GM23338 (cell line): Measurements from ENCODE around the gene NOVA2. TPM values are rescaled to one million over a fixed set of nuclear protein-coding genes. Genes with fewer than 3 reads are reported as not detected.

Experiments
- ATAC-seq: fragments of 200-7000 bp; cut with Tn5 transposase; 3 replicates; pipeline ENCODE4 v1.9.1; 2020
- DNase-seq: peaks from one replicate; pipeline ENCODE4 v3.0.0-alpha.2; 2015; ENCODE audit warnings: low spot score
- H2AFZ ChIP-seq: fragments of 200-600 bp; sonication (generic); 2 replicates; pipeline ENCODE4 v1.8.0; 2016; ENCODE audit warnings: antibody characterized with exemption, mild to moderate bottlenecking, moderate library complexity
- H3F3A ChIP-seq: fragments of 200-600 bp; sonication (generic); replicated peaks from 2 replicates; pipeline ENCODE4 v1.8.0; 2017; ENCODE audit warnings: antibody characterized with exemption, mixed run types, low read depth
- H3K27ac ChIP-seq: fragments of 200-600 bp; sonication (generic); 2 replicates; pipeline ENCODE4 v1.6.1; 2016; ENCODE audit warnings: low read depth
- H3K27me3 ChIP-seq: fragments of 200-600 bp; sonication (generic); 2 replicates; pipeline ENCODE4 v1.8.0; 2016; ENCODE audit warnings: mild to moderate bottlenecking, mixed run types, moderate library complexity; ENCODE audit not compliant: insufficient read depth
- H3K36me3 ChIP-seq: fragments of 200-600 bp; sonication (generic); 2 replicates; pipeline ENCODE4 v1.8.0; 2016; ENCODE audit warnings: mild to moderate bottlenecking; ENCODE audit not compliant: insufficient read depth
- H3K4me1 ChIP-seq: fragments of 200-600 bp; sonication (generic); 2 replicates; pipeline ENCODE4 v1.8.0; 2016; ENCODE audit warnings: mild to moderate bottlenecking, moderate library complexity; ENCODE audit not compliant: insufficient read depth
- H3K4me2 ChIP-seq: fragments of 200-600 bp; sonication (generic); 2 replicates; pipeline ENCODE4 v1.7.1; 2017; ENCODE audit warnings: mixed run types
- H3K4me3 ChIP-seq: fragments of 200-600 bp; sonication (generic); 2 replicates; pipeline ENCODE4 v1.6.1; 2016; ENCODE audit warnings: mixed run types
- H3K79me2 ChIP-seq: fragments of 200-600 bp; sonication (generic); replicated peaks from 2 replicates; pipeline ENCODE4 v1.8.0; 2017; ENCODE audit warnings: mild to moderate bottlenecking; ENCODE audit not compliant: insufficient read depth
- H3K9me2 ChIP-seq: fragments of 200-600 bp; sonication (generic); 2 replicates; pipeline ENCODE4 v1.8.0; 2017; ENCODE audit not compliant: insufficient read depth
- H4K20me1 ChIP-seq: fragments of 200-600 bp; sonication (generic); replicated peaks from 2 replicates; pipeline ENCODE4 v1.8.0; 2017; ENCODE audit warnings: mild to moderate bottlenecking; ENCODE audit not compliant: insufficient read depth
- H3K27ac Mint-ChIP-seq: 2 replicates; pipeline ENCODE4 v1.8.0; 2020; ENCODE audit warnings: inconsistent platforms, mild to moderate bottlenecking, moderate library complexity, mixed read lengths
- H3K27me3 Mint-ChIP-seq: 3 replicates; pipeline ENCODE4 v1.8.0; 2022; ENCODE audit warnings: low read depth, mild to moderate bottlenecking, moderate library complexity, mixed read lengths, inconsistent platforms; ENCODE audit not compliant: insufficient read depth, poor library complexity
- H3K36me3 Mint-ChIP-seq: 3 replicates; pipeline ENCODE4 v1.8.0; 2021; ENCODE audit warnings: low read depth, mild to moderate bottlenecking, inconsistent platforms, moderate library complexity, mixed read lengths
- H3K4me1 Mint-ChIP-seq: 3 replicates; pipeline ENCODE4 v1.8.0; 2020; ENCODE audit warnings: mild to moderate bottlenecking, inconsistent platforms, mixed read lengths
- H3K4me3 Mint-ChIP-seq: 3 replicates; pipeline ENCODE4 v1.8.0; 2021; ENCODE audit warnings: moderate library complexity, mild to moderate bottlenecking, inconsistent platforms, mixed read lengths
- H3K9me3 Mint-ChIP-seq: 3 replicates; pipeline ENCODE4 v1.8.0; 2020; ENCODE audit warnings: moderate library complexity, mild to moderate bottlenecking, inconsistent platforms, mixed read lengths
- CREB1 ChIP-seq: fragments of 250-450 bp; sonication (Bioruptor Pico); IDR thresholded peaks from 2 replicates; pipeline ENCODE4 v1.5.0; 2020; ENCODE audit warnings: low read depth, mild to moderate bottlenecking, moderate library complexity
- EZH2 ChIP-seq: fragments of 200-600 bp; sonication (generic); IDR thresholded peaks from one replicate; pipeline ENCODE4 v1.8.0; 2017; ENCODE audit warnings: antibody characterized with exemption, mild to moderate bottlenecking, low read depth; ENCODE audit not compliant: unreplicated experiment
- EZH2phosphoT487 ChIP-seq: fragments of 200-600 bp; sonication (generic); IDR thresholded peaks from one replicate; pipeline ENCODE4 v1.8.1; 2018; ENCODE audit warnings: antibody characterized with exemption; ENCODE audit not compliant: unreplicated experiment
- JUNB ChIP-seq: IDR thresholded peaks from one replicate; pipeline ENCODE4 v1.6.1; 2016; ENCODE audit warnings: antibody characterized with exemption; ENCODE audit not compliant: unreplicated experiment
- NANOG ChIP-seq: IDR thresholded peaks from 2 replicates; pipeline ENCODE4 v1.6.1; 2016; ENCODE audit warnings: antibody characterized with exemption, borderline replicate concordance
- POLR2AphosphoS5 ChIP-seq: IDR thresholded peaks from 2 replicates; pipeline ENCODE4 v1.6.1; 2016; ENCODE audit warnings: antibody characterized with exemption, low read depth
- STAT1 ChIP-seq: IDR thresholded peaks from one replicate; pipeline ENCODE4 v1.6.1; 2016; ENCODE audit warnings: antibody characterized with exemption; ENCODE audit not compliant: unreplicated experiment
- ZNF114 ChIP-seq: fragments of 250-450 bp; sonication (Bioruptor Pico); IDR thresholded peaks from 2 replicates; pipeline ENCODE4 v1.5.0; 2020; ENCODE audit warnings: mild to moderate bottlenecking, moderate library complexity
- ZNF331 ChIP-seq: fragments of 250-450 bp; sonication (Bioruptor Pico); IDR thresholded peaks from 2 replicates; pipeline ENCODE4 v1.5.0; 2020; ENCODE audit warnings: low read depth, mild to moderate bottlenecking, moderate library complexity
- polyA plus RNA-seq: library from polyadenylated mRNA; unstranded; fragments of >200 nt; fragmentation: Nextera tagmentation; extraction: Ambion mirVana; gene quantifications from 2 replicates; pipeline ENCODE4 v1.2.1, GENCODE V29; 2016
- total RNA-seq: library from RNA; depleted of rRNA; stranded (reverse); fragments of >200 nt; shearing (Covaris generic); gene quantifications from 2 replicates; pipeline ENCODE4 v1.2.3, GENCODE V29; 2014
- TF ChIP-seq, protein P1 (sequence below): IDR thresholded peaks from 2 replicates; pipeline ENCODE4 v1.6.1; 2016; ENCODE audit warnings: antibody characterized with exemption
- TF ChIP-seq, protein P2 (sequence below): fragments of 250-450 bp; sonication (Bioruptor Pico); IDR thresholded peaks from 2 replicates; pipeline ENCODE4 v1.5.0; 2020; ENCODE audit warnings: mild to moderate bottlenecking, moderate library complexity
- TF ChIP-seq, protein P3 (sequence below), 2 experiments: fragments of 200-600 bp in 1 of 2; sonication (generic) in 1 of 2; conservative IDR thresholded peaks; 2 replicates each; pipeline versions ENCODE4 v1.5.1 to v1.6.1; 2016 to 2017; ENCODE audit warnings: antibody characterized with exemption in 2 of 2, low read depth in 2 of 2, mild to moderate bottlenecking in 2 of 2, moderate library complexity in 1 of 2

Gene NOVA2
- total and polyA plus RNA-seq, 2 experiments from 2014 or later: 5.1 to 13.7 TPM

DNA sequence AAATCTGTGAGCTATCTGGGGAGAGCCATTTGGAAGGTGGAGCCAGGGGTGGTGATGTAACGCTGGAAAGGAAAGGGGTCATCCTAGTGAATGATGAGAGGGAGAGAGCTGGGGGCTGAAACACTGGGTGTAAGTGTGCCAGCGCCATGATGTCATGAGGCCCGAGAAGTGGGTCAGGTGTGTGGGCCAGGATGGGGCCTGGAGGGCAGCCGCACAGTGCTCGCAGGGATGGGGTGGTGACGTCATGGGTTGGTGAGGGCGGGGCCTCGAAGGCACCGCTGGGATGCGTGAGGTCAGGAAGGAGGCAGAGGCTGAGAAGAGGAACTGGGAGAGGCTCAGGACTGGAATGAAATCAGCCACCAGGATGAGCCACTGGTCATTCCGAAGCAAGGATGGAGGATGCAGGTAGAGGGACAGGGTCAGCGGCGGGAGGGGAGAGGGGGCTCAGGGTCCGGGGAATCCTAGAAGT, 26.0 kb upstream of the NOVA2 start (continued):
- no peak for TF ChIP-seq ZNF114 (CRISPR knock-in tag)
- TF ChIP-seq, protein P1, sequence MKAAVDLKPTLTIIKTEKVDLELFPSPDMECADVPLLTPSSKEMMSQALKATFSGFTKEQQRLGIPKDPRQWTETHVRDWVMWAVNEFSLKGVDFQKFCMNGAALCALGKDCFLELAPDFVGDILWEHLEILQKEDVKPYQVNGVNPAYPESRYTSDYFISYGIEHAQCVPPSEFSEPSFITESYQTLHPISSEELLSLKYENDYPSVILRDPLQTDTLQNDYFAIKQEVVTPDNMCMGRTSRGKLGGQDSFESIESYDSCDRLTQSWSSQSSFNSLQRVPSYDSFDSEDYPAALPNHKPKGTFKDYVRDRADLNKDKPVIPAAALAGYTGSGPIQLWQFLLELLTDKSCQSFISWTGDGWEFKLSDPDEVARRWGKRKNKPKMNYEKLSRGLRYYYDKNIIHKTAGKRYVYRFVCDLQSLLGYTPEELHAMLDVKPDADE: no peak
- no peak for TF ChIP-seq EZH2

DNA sequence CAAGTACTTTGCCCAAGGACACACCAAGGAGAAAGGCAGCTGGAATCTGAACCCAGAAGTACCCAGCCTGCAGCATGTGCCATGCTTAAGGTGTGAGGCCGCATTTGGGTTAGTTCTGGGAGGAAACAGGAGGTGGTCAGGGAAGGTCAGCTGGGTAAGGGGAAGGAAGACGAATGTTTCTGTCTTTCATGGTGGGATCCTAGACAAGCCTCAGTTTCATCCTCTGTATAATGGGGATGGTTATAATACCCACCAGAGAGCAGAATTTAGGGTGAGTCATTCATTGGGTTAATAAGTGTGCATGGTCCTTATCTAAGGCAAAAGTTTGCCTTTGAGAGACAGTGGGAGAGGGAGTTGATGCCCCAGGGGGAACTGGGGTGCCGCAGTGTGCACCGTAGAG, 25.2 kb upstream of the NOVA2 start:
- 0 out of 2 replicates have a peak overlapping the region, but pooled peaks have one; percentile 45 for H3K27ac ChIP-seq
- H3K4me3 Mint-ChIP-seq: peak overlapping the region; percentile 94; the same call in 2 of the 3 replicates

More for the DNA sequence above, 25.2 kb upstream of the NOVA2 start:
- Histone ChIP-seq H3K36me3 (no peaks in the 10 kb centered on the region), H3K4me2 (no peak overlapping the region), H3K4me3 (no peak overlapping the region), H3K9me2 (no peaks in the 10 kb centered on the region), H3K4me1 (peaks cover 8% of the 10 kb centered on the region), H2AFZ (no peak overlapping the region), H3F3A (peaks cover 7% of the 10 kb centered on the region; the same call in 1 of the 2 replicates), H3K79me2 (peaks cover 27% of the 10 kb centered on the region), H3K27me3 (no peaks in the 10 kb centered on the region), H4K20me1 (no peaks in the 10 kb centered on the region; the same call in 1 of the 2 replicates)
- no peak for TF ChIP-seq JUNB
- TF ChIP-seq STAT1: no peak
- TF ChIP-seq, protein P2, sequence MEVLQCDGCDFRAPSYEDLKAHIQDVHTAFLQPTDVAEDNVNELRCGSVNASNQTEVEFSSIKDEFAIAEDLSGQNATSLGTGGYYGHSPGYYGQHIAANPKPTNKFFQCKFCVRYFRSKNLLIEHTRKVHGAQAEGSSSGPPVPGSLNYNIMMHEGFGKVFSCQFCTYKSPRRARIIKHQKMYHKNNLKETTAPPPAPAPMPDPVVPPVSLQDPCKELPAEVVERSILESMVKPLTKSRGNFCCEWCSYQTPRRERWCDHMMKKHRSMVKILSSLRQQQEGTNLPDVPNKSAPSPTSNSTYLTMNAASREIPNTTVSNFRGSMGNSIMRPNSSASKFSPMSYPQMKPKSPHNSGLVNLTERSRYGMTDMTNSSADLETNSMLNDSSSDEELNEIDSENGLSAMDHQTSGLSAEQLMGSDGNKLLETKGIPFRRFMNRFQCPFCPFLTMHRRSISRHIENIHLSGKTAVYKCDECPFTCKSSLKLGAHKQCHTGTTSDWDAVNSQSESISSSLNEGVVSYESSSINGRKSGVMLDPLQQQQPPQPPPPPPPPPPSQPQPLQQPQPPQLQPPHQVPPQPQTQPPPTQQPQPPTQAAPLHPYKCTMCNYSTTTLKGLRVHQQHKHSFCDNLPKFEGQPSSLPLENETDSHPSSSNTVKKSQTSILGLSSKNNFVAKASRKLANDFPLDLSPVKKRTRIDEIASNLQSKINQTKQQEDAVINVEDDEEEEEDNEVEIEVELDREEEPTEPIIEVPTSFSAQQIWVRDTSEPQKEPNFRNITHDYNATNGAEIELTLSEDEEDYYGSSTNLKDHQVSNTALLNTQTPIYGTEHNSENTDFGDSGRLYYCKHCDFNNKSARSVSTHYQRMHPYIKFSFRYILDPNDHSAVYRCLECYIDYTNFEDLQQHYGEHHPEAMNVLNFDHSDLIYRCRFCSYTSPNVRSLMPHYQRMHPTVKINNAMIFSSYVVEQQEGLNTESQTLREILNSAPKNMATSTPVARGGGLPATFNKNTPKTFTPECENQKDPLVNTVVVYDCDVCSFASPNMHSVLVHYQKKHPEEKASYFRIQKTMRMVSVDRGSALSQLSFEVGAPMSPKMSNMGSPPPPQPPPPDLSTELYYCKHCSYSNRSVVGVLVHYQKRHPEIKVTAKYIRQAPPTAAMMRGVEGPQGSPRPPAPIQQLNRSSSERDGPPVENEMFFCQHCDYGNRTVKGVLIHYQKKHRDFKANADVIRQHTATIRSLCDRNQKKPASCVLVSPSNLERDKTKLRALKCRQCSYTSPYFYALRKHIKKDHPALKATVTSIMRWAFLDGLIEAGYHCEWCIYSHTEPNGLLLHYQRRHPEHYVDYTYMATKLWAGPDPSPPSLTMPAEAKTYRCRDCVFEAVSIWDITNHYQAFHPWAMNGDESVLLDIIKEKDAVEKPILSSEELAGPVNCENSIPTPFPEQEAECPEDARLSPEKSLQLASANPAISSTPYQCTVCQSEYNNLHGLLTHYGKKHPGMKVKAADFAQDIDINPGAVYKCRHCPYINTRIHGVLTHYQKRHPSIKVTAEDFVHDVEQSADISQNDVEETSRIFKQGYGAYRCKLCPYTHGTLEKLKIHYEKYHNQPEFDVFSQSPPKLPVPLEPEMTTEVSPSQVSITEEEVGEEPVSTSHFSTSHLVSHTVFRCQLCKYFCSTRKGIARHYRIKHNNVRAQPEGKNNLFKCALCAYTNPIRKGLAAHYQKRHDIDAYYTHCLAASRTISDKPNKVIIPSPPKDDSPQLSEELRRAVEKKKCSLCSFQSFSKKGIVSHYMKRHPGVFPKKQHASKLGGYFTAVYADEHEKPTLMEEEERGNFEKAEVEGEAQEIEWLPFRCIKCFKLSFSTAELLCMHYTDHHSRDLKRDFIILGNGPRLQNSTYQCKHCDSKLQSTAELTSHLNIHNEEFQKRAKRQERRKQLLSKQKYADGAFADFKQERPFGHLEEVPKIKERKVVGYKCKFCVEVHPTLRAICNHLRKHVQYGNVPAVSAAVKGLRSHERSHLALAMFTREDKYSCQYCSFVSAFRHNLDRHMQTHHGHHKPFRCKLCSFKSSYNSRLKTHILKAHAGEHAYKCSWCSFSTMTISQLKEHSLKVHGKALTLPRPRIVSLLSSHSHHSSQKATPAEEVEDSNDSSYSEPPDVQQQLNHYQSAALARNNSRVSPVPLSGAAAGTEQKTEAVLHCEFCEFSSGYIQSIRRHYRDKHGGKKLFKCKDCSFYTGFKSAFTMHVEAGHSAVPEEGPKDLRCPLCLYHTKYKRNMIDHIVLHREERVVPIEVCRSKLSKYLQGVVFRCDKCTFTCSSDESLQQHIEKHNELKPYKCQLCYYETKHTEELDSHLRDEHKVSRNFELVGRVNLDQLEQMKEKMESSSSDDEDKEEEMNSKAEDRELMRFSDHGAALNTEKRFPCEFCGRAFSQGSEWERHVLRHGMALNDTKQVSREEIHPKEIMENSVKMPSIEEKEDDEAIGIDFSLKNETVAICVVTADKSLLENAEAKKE (CRISPR knock-in tag): no peak
- TF ChIP-seq EZH2phosphoT487: no peak
- no peak for TF ChIP-seq ZNF331 (CRISPR knock-in tag)
- TF ChIP-seq, protein P1: no peak
- TF ChIP-seq NANOG: no peak
- TF ChIP-seq, protein P3, sequence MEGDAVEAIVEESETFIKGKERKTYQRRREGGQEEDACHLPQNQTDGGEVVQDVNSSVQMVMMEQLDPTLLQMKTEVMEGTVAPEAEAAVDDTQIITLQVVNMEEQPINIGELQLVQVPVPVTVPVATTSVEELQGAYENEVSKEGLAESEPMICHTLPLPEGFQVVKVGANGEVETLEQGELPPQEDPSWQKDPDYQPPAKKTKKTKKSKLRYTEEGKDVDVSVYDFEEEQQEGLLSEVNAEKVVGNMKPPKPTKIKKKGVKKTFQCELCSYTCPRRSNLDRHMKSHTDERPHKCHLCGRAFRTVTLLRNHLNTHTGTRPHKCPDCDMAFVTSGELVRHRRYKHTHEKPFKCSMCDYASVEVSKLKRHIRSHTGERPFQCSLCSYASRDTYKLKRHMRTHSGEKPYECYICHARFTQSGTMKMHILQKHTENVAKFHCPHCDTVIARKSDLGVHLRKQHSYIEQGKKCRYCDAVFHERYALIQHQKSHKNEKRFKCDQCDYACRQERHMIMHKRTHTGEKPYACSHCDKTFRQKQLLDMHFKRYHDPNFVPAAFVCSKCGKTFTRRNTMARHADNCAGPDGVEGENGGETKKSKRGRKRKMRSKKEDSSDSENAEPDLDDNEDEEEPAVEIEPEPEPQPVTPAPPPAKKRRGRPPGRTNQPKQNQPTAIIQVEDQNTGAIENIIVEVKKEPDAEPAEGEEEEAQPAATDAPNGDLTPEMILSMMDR (conservative IDR thresholded peaks at IDR 0.05; ENCODE audit: low read depth in 2 of 2): no peak
- TF ChIP-seq POLR2AphosphoS5: no peak
- TF ChIP-seq CREB1 (CRISPR knock-in tag): no peak
- TF ChIP-seq ZNF114 (CRISPR knock-in tag): no peak
- Mint-ChIP-seq H3K27ac (no peak overlapping the region), H3K4me1 (peaks cover 27% of the 10 kb centered on the region), H3K9me3 (no peaks in the 10 kb centered on the region; the same call in 2 of the 3 replicates), H3K36me3 (0 out of 3 replicates have a peak, but pooled peaks cover 2% of the 10 kb centered on the region), H3K27me3 (peaks cover 13% of the 10 kb centered on the region)
- ATAC-seq: no peak
- DNase-seq: no peak
